K562 (cell line): ENCODE results near the gene CHRM3. TPM values are rescaled to one million over a fixed set of nuclear protein-coding genes. Genes with fewer than 3 reads are reported as not detected.

Experiments used
- ATAC-seq: fragments of 200-7000 bp; cut with Tn5 transposase; 3 replicates; pipeline ENCODE4 v1.9.1; 2020; ENCODE audit warnings: moderate library complexity
- BruUV-seq: library from RNA; stranded (reverse); fragments of 400-500 nt; replicated peaks from 2 replicates; lab custom pipeline; 2021; lab: Mats Ljungman, UMichigan
- CTCF ChIA-PET: fragments of 300-600 bp; formaldehyde crosslinking; extraction: SDS; loops from one replicate; lab custom pipeline; 2021; ENCODE audit warnings: low intra/inter-chr PET ratio; lab: Yijun Ruan, JAX
- POLR2A ChIA-PET: fragments of 300-600, 350-650 bp; sonication (Branson Sonifier 250); formaldehyde crosslinking; extraction: SDS; loops from one replicate; lab custom pipeline; 2021; ENCODE audit warnings: antibody characterized with exemption, inconsistent platforms; lab: Yijun Ruan, JAX
- DNase-seq, 4 experiments: peaks; one replicate each; pipeline versions ENCODE4 v3.0.0 to v3.0.0-alpha.2; 2011 to 2018; ENCODE audit warnings: low spot score in 3 of 4, mixed read lengths in 3 of 4; ENCODE audit errors: extremely low read depth in 1 of 4
- FAIRE-seq: peaks from 2 replicates; lab custom pipeline; 2011; peaks lifted over from hg19 to GRCh38; lab: Jason Lieb, UNC
- H2AFZ ChIP-seq: 2 replicates; pipeline ENCODE4 v1.6.0; 2011; ENCODE audit warnings: low read depth, low read length, control low read depth, inconsistent platforms
- H3K27ac ChIP-seq: fragments of 200-600 bp; 3 replicates; pipeline ENCODE4 v1.8.0; 2011; ENCODE audit warnings: low read depth, mild to moderate bottlenecking, control low read depth, inconsistent platforms, low read length, moderate library complexity, mixed read lengths; ENCODE audit errors: extremely low read depth
- H3K27me3 ChIP-seq, 2 experiments: fragments of 300-600 bp in 1 of 2; 2 replicates in 1 of 2; 3 replicates in 1 of 2; pipeline versions ENCODE4 v1.6.0 to v1.8.0; 2011; ENCODE audit warnings: inconsistent platforms in 2 of 2, low read length in 2 of 2, mild to moderate bottlenecking in 1 of 2, mixed read lengths in 1 of 2, moderate library complexity in 1 of 2; ENCODE audit not compliant: control insufficient read depth in 2 of 2, insufficient read depth in 2 of 2
- H3K36me3 ChIP-seq: fragments of 300-600 bp; 3 replicates; pipeline ENCODE4 v1.8.0; 2011; ENCODE audit warnings: mild to moderate bottlenecking, low read length, inconsistent platforms; ENCODE audit not compliant: control insufficient read depth, insufficient read depth
- H3K4me1 ChIP-seq, 2 experiments: fragments of 200-600 bp in 1 of 2; replicated peaks in 1 of 2; 2 replicates in 1 of 2; 3 replicates in 1 of 2; pipeline versions ENCODE4 v1.5.1 to v1.8.0; 2011; ENCODE audit warnings: inconsistent platforms in 2 of 2, low read length in 2 of 2, mild to moderate bottlenecking in 1 of 2, mixed read lengths in 1 of 2, moderate library complexity in 1 of 2; ENCODE audit not compliant: control insufficient read depth in 2 of 2, insufficient read depth in 2 of 2
- H3K4me2 ChIP-seq: 2 replicates; pipeline ENCODE4 v1.6.1; 2011; ENCODE audit warnings: low read length, control low read depth, inconsistent platforms, mixed read lengths; ENCODE audit not compliant: insufficient read depth
- H3K4me3 ChIP-seq: fragments of 200-600 bp; sonication (generic), shearing (Covaris generic); 2 replicates; pipeline ENCODE4 v1.5.1; 2016; ENCODE audit warnings: control low read depth, inconsistent platforms
- H3K79me2 ChIP-seq: fragments of 200-600 bp; 3 replicates; pipeline ENCODE4 v1.8.0; 2011; ENCODE audit warnings: low read length, inconsistent platforms; ENCODE audit not compliant: control insufficient read depth, insufficient read depth
- H3K9ac ChIP-seq, 2 experiments: 2 replicates each; pipeline versions ENCODE4 v1.6.0 to v1.6.1; 2011; ENCODE audit warnings: low read depth in 2 of 2, low read length in 2 of 2, control low read depth in 1 of 2, inconsistent platforms in 1 of 2, mild to moderate bottlenecking in 1 of 2, mixed read lengths in 1 of 2; ENCODE audit not compliant: insufficient read depth in 1 of 2
- H3K9me1 ChIP-seq: one replicate; pipeline ENCODE4 v1.6.0; 2011; ENCODE audit warnings: inconsistent platforms, mild to moderate bottlenecking, low read length, moderate library complexity; ENCODE audit not compliant: control insufficient read depth, insufficient read depth
- H3K9me3 ChIP-seq: replicated peaks from 2 replicates; pipeline ENCODE4 v1.5.1; 2011; ENCODE audit warnings: low read depth, low read length, inconsistent platforms; ENCODE audit not compliant: control insufficient read depth, insufficient read depth
- H4K20me1 ChIP-seq: replicated peaks from 2 replicates; pipeline ENCODE4 v1.6.1; 2011; ENCODE audit warnings: low read length, inconsistent platforms, mixed read lengths; ENCODE audit not compliant: control insufficient read depth, insufficient read depth
- BHLHE40 ChIP-seq: IDR thresholded peaks from 2 replicates; pipeline ENCODE4 v1.6.1; 2011; ENCODE audit warnings: low read length, improper control_type of control experiment
- CHCHD3 ChIP-seq: fragments of 250-450 bp; sonication (Bioruptor Pico); IDR thresholded peaks from 2 replicates; pipeline ENCODE4 v2.1.2; 2022; ENCODE audit warnings: mild to moderate bottlenecking
- CREM ChIP-seq: IDR thresholded peaks from 2 replicates; pipeline ENCODE4 v1.6.1; 2014; ENCODE audit warnings: antibody characterized with exemption, low read depth
- DNMT1 ChIP-seq: fragments of 450-650 bp; IDR thresholded peaks from 2 replicates; pipeline ENCODE4 v1.6.1; 2016; ENCODE audit warnings: antibody characterized with exemption, mild to moderate bottlenecking
- FOS ChIP-seq: IDR thresholded peaks from 3 replicates; pipeline ENCODE4 v1.6.1; 2011; ENCODE audit not compliant: insufficient read length; ENCODE audit errors: extremely low read depth
- MECOM ChIP-seq: fragments of 250-450 bp; sonication (Bioruptor Pico); IDR thresholded peaks from 2 replicates; pipeline ENCODE4 v1.8.0; 2022; ENCODE audit warnings: inconsistent platforms
- MEF2D ChIP-seq: conservative IDR thresholded peaks from 2 replicates; pipeline ENCODE4 v1.6.1; 2016; ENCODE audit warnings: low read depth, missing genetic modification characterization, missing compliant biosample characterization
- NFATC3 ChIP-seq: fragments of 450-650 bp; IDR thresholded peaks from 2 replicates; pipeline ENCODE4 v1.6.1; 2017; ENCODE audit warnings: mild to moderate bottlenecking
- NFYB ChIP-seq: IDR thresholded peaks from 2 replicates; pipeline ENCODE4 v1.6.1; 2011; ENCODE audit warnings: mild to moderate bottlenecking, moderate library complexity; ENCODE audit not compliant: insufficient read length; ENCODE audit errors: extremely low read depth
- PHF20 ChIP-seq: fragments of 450-650 bp; IDR thresholded peaks from 2 replicates; pipeline ENCODE4 v1.6.1; 2018; ENCODE audit not compliant: partially characterized antibody
- RFX1 ChIP-seq: fragments of 450-650 bp; IDR thresholded peaks from 2 replicates; pipeline ENCODE4 v1.6.1; 2016; ENCODE audit warnings: mild to moderate bottlenecking, moderate library complexity
- TRIM24 ChIP-seq, 2 experiments: fragments of 450-650 bp; IDR thresholded peaks; 2 replicates each; pipeline ENCODE4 v1.6.1; 2016
- WHSC1 ChIP-seq: IDR thresholded peaks from one replicate; pipeline ENCODE4 v1.6.1; 2012; ENCODE audit warnings: low read length, control low read depth, inconsistent platforms
- ZNF282 ChIP-seq: sonication (generic); formaldehyde crosslinking; IDR thresholded peaks from 2 replicates; pipeline ENCODE4 v1.8.1; 2023; ENCODE audit warnings: missing genetic modification reagents
- ZNF444 ChIP-seq: fragments of 250-450 bp; sonication (Bioruptor Pico); IDR thresholded peaks from 2 replicates; pipeline ENCODE4 v1.4.0; 2020; ENCODE audit warnings: mild to moderate bottlenecking, moderate library complexity
- ZNF583 ChIP-seq: fragments of 250-450 bp; sonication (Bioruptor Pico); IDR thresholded peaks from 2 replicates; pipeline ENCODE4 v1.4.0; 2020
- ZNF77 ChIP-seq: fragments of 250-450 bp; sonication (Bioruptor Pico); IDR thresholded peaks from 2 replicates; pipeline ENCODE4 v1.5.0; 2020
- WGBS: fragments of 100-300 bp; shearing (Covaris generic); methylation state at CpG from one replicate; pipeline ENCODE4 v1.1.6; 2016; ENCODE audit warnings: low coverage, mixed read lengths; ENCODE audit not compliant: insufficient coverage; ENCODE audit errors: missing lambda C conversion rate; 5-methylcytosine and 5-hydroxymethylcytosine counted together
- in situ Hi-C: fragments of 300-500 bp; cut with MboI; formaldehyde crosslinking; loops from 4 replicates; pipeline ENCODE4 v1.15.0; 2018; ENCODE audit warnings: inconsistent platforms, mixed read lengths
- intact Hi-C: fragments of 100-400 bp; cut with micrococcal nuclease; formaldehyde crosslinking; loops from 2 replicates; pipeline ENCODE4 v1.14.2; 2022
- polyA plus RNA-seq, 8 experiments: library from polyadenylated mRNA; depleted of rRNA in 4 of 8; stranded (reverse) in 5 of 8; unstranded in 3 of 8; fragments of >200 nt; fragmentation: Nextera tagmentation in 2 of 8; fragmentation: Illumina TruSeq in 1 of 8; extraction: Ambion mirVana in 2 of 8; extraction: Trizol in 1 of 8; gene quantifications; 2 replicates each; pipeline versions ENCODE4 v1.2.1 to v1.2.3, GENCODE V29; 2011 to 2014; ENCODE audit warnings: inconsistent platforms in 1 of 8, missing spikeins in 1 of 8
- total RNA-seq, 7 experiments: library from RNA; depleted of rRNA in 6 of 7; stranded (reverse); fragments of >200 nt in 6 of 7; fragmentation: Illumina TruSeq in 2 of 7; extraction: Trizol in 2 of 7; gene quantifications; 2 replicates each; pipeline versions ENCODE4 v1.2.1 to v1.2.3, GENCODE V29; 2011 to 2021; ENCODE audit warnings: low replicate concordance in 1 of 7
- TF ChIP-seq, protein P1 (sequence below): fragments of 250-450 bp; sonication (Bioruptor Pico); IDR thresholded peaks from 2 replicates; pipeline ENCODE4 v1.8.0; 2022; ENCODE audit warnings: moderate library complexity, mild to moderate bottlenecking, inconsistent platforms
- TF ChIP-seq, protein P2 (sequence below): fragments of 250-450 bp; sonication (Bioruptor Pico); IDR thresholded peaks from 2 replicates; pipeline ENCODE4 v1.9.0; 2021; ENCODE audit warnings: mild to moderate bottlenecking
- TF ChIP-seq, protein P3 (sequence below), 2 experiments: fragments of 250-450 bp in 1 of 2; fragments of 450-650 bp in 1 of 2; sonication (Bioruptor Pico) in 1 of 2; IDR thresholded peaks; 2 replicates each; pipeline versions ENCODE4 v1.6.1 to v1.8.0; 2016 to 2021; ENCODE audit warnings: mild to moderate bottlenecking in 2 of 2, moderate library complexity in 2 of 2, missing compliant biosample characterization in 1 of 2, missing genetic modification characterization in 1 of 2

The CHRM3 gene
- total and polyA plus RNA-seq, 9 of the 15 experiments (the other 6 are each of a cell fraction or from before 2014, with no cell fraction given): 0.03 to 0.18 (median 0.05) TPM; not detected in 4

DNA sequence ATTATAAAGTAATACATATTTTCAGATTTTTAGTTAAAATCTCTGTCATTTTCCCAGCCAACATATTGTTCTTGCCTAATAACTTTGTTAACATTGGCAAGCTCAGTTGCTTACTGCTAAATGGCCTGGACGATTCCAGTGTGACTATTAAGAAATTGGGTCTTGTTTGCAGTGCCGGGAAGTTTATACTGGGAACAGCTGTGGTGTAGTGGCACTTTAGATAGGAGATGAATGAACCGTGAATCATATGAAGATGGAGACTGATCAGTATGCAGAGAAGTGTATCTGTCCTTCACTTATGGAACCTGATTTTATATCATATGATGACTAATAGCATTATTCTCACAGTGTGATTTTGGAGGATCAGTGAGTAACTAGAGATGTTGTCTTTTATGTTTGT lies 3.3 kb downstream of the CHRM3 start:
- no peak for TF ChIP-seq WHSC1
- TF ChIP-seq PHF20: no peak
- no peak for TF ChIP-seq ZNF77 (CRISPR knock-in tag)
- no peak for TF ChIP-seq ZNF282 (CRISPR knock-in tag)
- TF ChIP-seq NFATC3: no peak
- no peak for TF ChIP-seq CREM
- TF ChIP-seq MEF2D (tag): no peak
- no peak for TF ChIP-seq MECOM (CRISPR knock-in tag)
- TF ChIP-seq, protein P1, sequence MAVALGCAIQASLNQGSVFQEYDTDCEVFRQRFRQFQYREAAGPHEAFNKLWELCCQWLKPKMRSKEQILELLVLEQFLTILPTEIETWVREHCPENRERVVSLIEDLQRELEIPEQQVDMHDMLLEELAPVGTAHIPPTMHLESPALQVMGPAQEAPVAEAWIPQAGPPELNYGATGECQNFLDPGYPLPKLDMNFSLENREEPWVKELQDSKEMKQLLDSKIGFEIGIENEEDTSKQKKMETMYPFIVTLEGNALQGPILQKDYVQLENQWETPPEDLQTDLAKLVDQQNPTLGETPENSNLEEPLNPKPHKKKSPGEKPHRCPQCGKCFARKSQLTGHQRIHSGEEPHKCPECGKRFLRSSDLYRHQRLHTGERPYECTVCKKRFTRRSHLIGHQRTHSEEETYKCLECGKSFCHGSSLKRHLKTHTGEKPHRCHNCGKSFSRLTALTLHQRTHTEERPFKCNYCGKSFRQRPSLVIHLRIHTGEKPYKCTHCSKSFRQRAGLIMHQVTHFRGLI (CRISPR knock-in tag): no peak
- TF ChIP-seq CHCHD3: no peak
- no peak for TF ChIP-seq BHLHE40
- TF ChIP-seq TRIM24 (IDR thresholded peaks at IDR 0.05): no peak
- TF ChIP-seq, protein P2, sequence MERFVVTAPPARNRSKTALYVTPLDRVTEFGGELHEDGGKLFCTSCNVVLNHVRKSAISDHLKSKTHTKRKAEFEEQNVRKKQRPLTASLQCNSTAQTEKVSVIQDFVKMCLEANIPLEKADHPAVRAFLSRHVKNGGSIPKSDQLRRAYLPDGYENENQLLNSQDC (CRISPR knock-in tag): no peak
- TF ChIP-seq, protein P3, sequence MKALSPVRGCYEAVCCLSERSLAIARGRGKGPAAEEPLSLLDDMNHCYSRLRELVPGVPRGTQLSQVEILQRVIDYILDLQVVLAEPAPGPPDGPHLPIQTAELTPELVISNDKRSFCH (CRISPR knock-in tag; IDR thresholded peaks at IDR 0.05): no peak
- TF ChIP-seq, protein P3 (tag; IDR thresholded peaks at IDR 0.05): no peak
- no peak for TF ChIP-seq ZNF444 (CRISPR knock-in tag)
- TF ChIP-seq NFYB: no peak
- TF ChIP-seq FOS: no peak
- no peak for TF ChIP-seq DNMT1
- TF ChIP-seq RFX1: no peak
- no peak for TF ChIP-seq ZNF583 (CRISPR knock-in tag)
- DNase-seq (no peak), ATAC-seq (no peak), FAIRE-seq (no peak)
- no TSS peak for BruUV-seq
- 0% methylated on average over 3 of the region's 3 CpGs for WGBS
- in situ Hi-C loops: no loop called here
- Histone ChIP-seq H2AFZ (no peak overlapping the region), H3K9me3 (no peaks in the 10 kb centered on the region), H3K9ac (no peak overlapping the region), H3K4me1 (no peaks in the 10 kb centered on the region; a peak in 1 of 5 replicates), H4K20me1 (no peaks in the 10 kb centered on the region), H3K9me1 (no peaks in the 10 kb centered on the region), H3K4me3 (no peak overlapping the region), H3K79me2 (no peaks in the 10 kb centered on the region), H3K4me2 (no peak overlapping the region), H3K27ac (no peak overlapping the region), H3K27me3 (no peaks in the 10 kb centered on the region), H3K36me3 (no peaks in the 10 kb centered on the region)
- ChIA-PET POLR2A (no interaction called here), CTCF (no interaction called here)
- intact Hi-C loops: no loop called here
